ENCODE data around the gene BLZF1.

DNA sequence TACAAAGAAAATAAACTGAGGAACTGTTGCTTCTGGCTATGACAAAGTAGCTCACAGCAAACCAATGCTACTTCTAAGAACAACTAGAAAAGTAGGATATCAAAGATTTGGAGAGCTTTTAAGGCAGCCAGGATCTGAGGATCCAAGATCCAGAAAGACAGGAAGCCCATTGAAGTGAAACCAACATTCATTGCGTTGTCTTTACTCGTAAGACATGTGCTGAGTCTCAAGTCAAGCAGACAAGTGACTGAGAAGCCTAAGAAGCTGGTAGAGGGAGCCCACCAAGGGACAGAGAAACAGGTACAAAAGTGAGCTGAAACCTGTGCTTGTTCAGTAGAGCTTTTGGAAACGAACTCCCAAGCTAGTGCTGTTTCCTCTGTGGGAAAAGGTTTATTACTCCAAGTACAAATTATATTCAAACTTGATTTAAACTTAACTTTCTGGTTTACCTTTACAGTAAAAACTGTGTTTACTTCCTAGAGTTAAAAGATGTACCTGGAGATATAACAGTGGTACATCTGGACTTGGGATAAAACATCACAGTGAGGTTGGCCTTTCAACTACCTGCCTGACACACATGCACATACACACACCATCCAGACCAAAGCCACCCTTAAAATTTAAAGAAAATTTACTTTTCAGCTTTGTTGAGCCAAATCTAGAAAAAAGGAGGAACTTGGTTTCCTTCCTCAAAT is 41.6 kb upstream of the BLZF1 start:
- TF ChIP-seq, protein P1, sequence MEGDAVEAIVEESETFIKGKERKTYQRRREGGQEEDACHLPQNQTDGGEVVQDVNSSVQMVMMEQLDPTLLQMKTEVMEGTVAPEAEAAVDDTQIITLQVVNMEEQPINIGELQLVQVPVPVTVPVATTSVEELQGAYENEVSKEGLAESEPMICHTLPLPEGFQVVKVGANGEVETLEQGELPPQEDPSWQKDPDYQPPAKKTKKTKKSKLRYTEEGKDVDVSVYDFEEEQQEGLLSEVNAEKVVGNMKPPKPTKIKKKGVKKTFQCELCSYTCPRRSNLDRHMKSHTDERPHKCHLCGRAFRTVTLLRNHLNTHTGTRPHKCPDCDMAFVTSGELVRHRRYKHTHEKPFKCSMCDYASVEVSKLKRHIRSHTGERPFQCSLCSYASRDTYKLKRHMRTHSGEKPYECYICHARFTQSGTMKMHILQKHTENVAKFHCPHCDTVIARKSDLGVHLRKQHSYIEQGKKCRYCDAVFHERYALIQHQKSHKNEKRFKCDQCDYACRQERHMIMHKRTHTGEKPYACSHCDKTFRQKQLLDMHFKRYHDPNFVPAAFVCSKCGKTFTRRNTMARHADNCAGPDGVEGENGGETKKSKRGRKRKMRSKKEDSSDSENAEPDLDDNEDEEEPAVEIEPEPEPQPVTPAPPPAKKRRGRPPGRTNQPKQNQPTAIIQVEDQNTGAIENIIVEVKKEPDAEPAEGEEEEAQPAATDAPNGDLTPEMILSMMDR (IDR thresholded peaks at IDR 0.05), result no peak
- TF ChIP-seq POLR2A (IDR thresholded peaks at IDR 0.05), result no peak

Measured in upper lobe of left lung (tissue), 4 donors.